DOHH2 (cell line): ENCODE data around the gene THSD7A.

Experiments
- CTCF ChIP-seq: fragments of 200-600 bp; sonication (generic); IDR thresholded peaks from one replicate; pipeline ENCODE4 v1.5.1; 2014; ENCODE audit warnings: antibody characterized with exemption, mild to moderate bottlenecking, low read depth, low read length; ENCODE audit not compliant: poor library complexity, severe bottlenecking
- EZH2phosphoT487 ChIP-seq: fragments of 200-600 bp; sonication (generic); IDR thresholded peaks from 2 replicates; pipeline ENCODE4 v1.6.1; 2017; ENCODE audit warnings: borderline replicate concordance, mild to moderate bottlenecking, antibody characterized with exemption, low read length, moderate library complexity, mixed read lengths

- TF ChIP-seq CTCF (no peak), EZH2phosphoT487 (no peak)
These were observed 176.4 kb downstream of the THSD7A start for GRCh38 chr7:11655642-11656041.
